ENCODE data around the gene BTF3.
"Not testable (repeated sequence)": the region's sequence is repeated elsewhere in the genome, so short reads cannot be mapped to it uniquely, and the experiment has no call there.

The BTF3 gene

GRCh38 chr5:73486119-73486899, 11.9 kb upstream of the BTF3 start:
- DNase-seq, result no peak

DNA sequence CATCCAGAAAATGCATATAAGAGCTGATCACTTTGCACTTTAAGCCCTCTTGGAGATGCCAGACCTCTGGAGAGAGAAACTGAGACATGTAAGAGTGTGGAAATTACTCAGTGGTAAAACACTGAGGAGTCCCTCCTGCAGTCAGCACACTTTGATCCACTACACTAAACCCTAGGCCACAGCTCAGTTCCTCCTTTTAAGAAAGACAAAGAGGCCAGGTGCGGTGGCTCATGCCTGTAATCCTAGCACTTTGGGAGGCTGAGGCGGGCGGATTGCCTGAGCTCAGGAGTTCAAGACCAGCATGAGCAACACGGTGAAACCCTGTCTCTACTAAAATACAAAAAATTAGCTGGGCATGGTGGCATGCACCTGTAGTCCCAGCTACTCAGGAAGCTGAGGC, 11.0 kb upstream of the BTF3 start:
- not testable (repeated sequence) for DNase-seq

GRCh38 chr5:73487815-73488214, 10.4 kb upstream of the BTF3 start:
- DNase-seq, result no peak

- no peak for DNase-seq
Observed at GRCh38 chr5:73488806-73489205, 9.4 kb upstream of the BTF3 start.

DNA sequence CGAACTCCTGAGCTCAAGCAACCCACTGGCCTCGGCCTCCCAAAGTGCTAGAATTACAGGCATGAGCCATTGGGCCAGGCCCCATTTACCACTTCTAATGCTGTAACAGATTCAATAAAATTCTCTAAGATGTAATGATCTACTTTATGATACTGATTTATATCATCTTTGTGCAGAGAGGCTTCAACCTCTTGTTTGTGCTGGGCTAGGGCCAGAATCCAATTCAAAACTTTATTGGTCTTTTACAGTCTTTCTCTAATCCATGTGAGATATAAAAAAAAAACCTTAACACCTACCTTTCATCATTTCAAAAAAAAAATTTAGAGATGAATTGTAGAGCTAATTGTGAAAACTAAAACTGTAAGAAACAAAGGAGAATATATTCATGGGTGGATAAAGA, 8.2 kb upstream of the BTF3 start:
- DNase-seq, result no peak

GRCh38 chr5:73491155-73491554, 7.1 kb upstream of the BTF3 start:
- DNase-seq, result no peak

- no peak for DNase-seq
Observed at GRCh38 chr5:73493421-73493820, 4.8 kb upstream of the BTF3 start.

GRCh38 chr5:73494721-73495120, 3.5 kb upstream of the BTF3 start:
- no peak for DNase-seq

GRCh38 chr5:73495772-73496335, 2.4 kb upstream of the BTF3 start:
- no peak for DNase-seq

DNA sequence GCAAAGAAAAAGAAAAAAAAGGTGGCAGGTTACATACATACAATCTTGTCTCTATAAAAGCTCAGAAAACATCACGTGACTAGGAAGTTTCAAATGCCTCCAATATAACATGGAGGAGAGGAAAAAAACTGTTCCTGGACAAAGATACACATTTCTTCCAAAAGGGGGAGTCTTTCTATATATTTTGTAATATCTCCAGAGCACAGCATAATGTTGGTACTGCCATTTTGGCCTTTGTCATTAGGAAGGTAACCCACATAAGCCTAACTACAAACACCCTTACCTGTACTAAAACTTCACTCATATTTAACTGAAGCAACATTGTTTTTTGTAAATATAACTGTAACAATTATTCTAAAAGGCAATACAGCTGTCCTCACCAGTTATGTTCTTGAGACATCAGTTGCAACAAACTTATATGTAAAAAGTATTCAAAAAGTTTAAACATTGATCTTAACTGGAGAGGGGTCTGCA, 1.2 kb upstream of the BTF3 start:
- peak; percentile 74 for DNase-seq

DNA sequence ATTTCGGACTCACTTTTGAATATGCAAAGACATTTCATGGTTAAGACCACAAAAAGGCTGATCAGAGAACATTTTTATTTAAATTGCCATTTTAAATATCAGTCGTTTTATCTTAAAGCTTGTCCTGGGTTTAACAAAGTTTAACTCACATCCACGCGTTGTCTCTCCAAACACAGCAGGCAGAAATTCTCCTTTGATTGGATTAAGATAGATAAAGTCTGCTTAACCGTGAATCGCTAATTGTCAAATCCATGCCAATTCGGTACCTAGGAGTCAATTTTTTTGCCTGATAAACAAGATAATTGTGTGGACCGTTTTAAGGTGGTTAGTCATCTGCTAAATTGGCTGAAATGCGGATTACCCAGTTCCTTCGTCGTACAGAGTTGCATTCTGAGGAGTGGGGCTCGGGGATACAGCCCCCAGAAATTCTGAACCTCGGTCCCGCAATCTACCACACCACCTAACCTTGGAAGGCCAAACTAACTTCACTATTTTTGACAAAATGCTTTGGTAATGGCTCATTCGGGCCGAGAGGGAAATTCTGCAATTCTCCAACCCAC, 665 bp upstream of the BTF3 start:
- no peak for DNase-seq

- DNase-seq, result no peak
Observed at GRCh38 chr5:73499187-73499586, 945 bp downstream of the BTF3 start.

DNA sequence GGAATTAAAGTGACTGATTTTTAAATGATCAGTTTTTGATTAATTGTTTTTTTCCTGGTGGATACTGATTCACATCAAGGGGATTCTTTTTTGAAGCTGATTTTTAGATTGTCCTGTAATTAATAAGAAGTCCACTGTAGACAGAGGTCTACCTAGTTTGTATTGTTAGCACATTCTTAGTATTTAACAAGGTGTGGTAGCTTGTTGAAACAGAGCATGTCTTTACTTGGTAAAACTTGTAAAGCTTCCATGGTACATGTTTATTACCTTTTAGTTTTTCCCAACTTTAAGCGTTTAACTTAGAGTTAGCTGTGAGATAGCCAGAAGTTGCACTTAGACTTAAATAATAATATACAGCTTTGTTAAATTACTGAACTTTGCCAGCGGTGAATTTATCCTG, 1.5 kb downstream of the BTF3 start:
- DNase-seq, result no peak

DNA sequence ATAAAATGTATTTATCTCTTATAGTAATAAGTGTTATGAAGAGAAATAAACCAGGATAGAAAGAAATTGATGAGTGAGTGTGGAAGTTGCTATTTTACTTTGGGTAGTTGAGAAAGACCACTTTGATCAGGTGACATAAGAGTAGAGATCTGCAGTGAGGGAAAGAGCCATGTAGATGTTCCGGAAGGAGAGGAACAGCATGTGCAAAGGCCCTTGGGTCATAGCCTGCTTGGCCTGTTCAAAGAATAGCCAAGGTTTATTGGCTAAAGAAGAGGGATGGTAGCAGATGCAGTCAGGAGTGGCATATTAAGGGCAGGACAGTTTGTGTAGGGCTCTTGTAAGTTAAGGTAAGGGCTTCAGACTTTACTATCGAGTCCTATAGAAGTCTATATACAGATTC, 3.2 kb downstream of the BTF3 start:
- no peak for DNase-seq

DNA sequence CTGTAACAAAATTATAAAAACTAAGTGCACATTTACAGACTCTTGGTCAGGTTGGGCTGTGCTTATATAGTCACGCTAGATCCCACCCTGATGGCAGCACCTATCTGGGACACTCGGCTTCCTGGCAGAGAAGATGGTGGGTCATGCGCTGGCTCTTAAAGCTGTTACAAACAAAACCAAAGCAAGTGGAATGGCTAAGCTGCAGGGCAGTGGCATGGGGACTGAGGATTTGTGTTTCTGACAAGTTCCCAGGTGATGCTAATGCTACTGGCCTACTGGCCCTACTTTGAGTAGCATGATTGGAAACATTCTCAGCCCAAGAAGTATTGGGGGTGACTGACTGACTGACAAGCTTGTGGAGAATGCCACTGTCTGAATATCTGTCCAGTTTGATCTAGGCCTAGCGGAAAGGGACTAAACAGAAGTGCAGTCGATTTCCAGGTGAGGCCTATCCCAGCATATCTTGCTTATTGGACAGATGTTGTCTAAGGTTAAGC, 8.3 kb downstream of the BTF3 start:
- DNase-seq, result no peak

- no peak for DNase-seq
Observed at GRCh38 chr5:73507062-73507461, 8.8 kb downstream of the BTF3 start.

- not testable (repeated sequence) for DNase-seq
Observed at GRCh38 chr5:73508521-73508920, 10.3 kb downstream of the BTF3 start.

DNA sequence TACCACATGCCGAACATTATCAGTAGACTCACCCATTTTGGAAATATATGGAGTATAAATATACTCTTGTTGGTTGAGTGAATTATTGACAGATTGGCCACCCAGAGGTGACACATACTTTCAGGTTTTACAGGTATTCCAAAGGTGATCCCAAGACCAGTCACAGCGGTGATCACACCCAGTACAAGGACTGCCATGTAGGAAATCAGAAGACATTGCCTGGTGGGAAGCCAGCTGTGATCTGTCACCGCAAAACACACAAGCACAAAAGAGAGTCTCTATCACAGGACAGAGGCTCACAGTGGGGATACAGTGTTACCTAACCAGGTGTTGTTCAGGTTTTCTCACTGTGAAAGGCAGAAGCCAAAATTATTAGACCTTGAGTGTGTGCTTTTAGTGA, 15.8 kb downstream of the BTF3 start:
- DNase-seq, result no peak

DNA sequence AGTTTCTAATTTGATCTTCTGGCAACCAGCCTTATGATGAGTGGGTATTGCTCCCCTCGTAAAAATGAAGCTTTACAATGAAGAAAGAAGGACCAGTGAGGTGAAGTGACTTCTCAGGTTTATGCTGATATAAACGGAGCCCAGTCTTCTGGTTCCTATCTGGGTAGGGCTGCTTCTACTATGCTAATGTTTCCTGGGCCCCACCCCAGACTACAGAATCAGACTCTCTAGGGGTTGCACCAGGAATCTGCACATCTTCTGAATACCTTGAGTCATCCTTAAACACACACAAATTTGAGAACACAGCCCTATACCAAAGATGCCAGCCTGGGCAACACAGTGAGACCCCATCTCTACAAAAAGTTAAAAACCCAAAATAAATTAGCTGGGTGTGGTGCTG, 16.2 kb downstream of the BTF3 start:
- no peak for DNase-seq

DNA sequence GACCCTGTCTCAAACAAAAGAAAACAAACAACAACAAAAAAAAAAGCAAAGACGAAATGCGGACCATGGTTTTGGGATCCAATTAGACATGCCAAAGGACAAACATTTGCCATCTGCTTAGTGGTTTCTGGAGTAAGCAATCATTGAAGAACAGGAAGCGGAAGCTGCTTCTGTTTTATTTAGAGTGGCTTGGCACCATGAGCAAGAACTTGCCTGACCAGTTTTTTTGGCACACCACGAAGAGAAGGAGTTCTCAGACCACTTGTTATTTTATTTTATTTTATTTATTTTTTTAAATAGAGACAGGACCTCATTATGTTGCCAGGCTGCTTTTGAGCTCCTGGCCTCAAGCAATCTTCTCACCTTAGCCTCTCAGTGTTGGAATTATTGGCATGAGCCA, 17.0 kb downstream of the BTF3 start:
- no peak for DNase-seq

DNA sequence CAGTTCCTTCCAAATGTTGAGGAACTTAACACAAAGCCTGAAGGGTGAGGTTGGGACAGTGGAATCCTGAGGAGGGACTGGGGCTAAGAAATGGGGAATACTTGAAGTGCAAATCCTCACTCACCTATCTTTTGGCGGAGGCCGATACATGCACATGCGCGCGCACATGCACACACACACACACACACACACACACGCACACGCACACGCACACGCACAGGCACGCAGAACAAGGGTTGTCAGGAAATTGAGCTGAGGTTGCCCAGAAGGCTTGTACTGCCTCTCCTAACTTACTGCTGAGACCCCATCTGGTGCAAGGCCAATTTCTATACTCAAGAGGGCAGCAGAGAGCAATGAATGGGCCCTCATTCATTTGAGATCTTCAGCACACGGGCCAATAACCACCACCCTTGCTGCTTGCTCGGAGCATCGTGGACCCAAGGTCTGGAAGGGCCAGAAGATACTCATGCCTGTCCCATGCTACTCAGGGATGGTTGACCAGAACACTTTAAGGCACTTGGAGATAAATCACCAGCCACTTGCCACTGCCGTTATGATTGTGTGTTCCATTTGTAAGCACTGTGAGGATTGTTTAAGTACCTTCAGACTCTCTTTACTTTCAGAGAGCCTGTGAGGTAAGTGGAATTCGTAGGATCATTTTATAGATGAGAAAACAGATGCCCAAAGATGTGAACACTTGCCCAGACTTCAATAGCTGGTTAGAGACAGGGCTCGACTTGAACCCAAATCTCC, 21.5 kb downstream of the BTF3 start:
- DNase-seq, result peak; percentile 82

GRCh38 chr5:73522989-73523388, 24.7 kb downstream of the BTF3 start:
- DNase-seq, result no peak

DNA sequence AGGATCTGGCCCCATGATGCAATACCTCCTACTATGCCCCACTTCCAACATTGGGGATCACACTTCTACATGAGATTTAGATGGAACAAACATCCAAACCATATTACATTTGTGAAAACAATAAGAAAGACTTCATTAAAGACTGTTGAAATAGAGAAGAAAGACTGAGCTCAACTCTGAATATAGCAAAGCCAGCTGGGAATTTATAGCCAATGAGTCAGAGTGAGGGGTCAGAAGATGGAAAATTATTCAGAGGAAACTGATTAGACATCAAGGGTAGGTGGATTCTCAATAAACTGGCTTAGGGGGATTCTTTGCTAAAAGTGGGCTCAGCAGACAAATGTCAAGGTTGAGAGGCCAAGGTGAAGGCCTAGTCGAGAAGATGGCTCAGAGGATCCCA, 25.6 kb downstream of the BTF3 start:
- peak; percentile 37 for DNase-seq

Data from fibroblast of skin of abdomen (primary cell).